GM21526 (cell line): ENCODE results near the gene AKT1S1.

Source experiments
- ATAC-seq: cut with Tn5 transposase; IDR thresholded peaks from one replicate; pipeline ENCODE4 v1.9.1; 2021; ENCODE audit warnings: moderate library complexity; ENCODE audit not compliant: unreplicated experiment, low FRiP score

Gene AKT1S1

GRCh38 chr19:49844138-49845095 lies 32.7 kb downstream of the AKT1S1 start:
- ATAC-seq = no peak

GRCh38 chr19:49843265-49843664 lies 33.9 kb downstream of the AKT1S1 start:
- ATAC-seq = no peak

GRCh38 chr19:49840736-49841249 lies 36.4 kb downstream of the AKT1S1 start:
- no peak for ATAC-seq

GRCh38 chr19:49840321-49840720 lies 36.8 kb downstream of the AKT1S1 start:
- no peak for ATAC-seq

- no peak for ATAC-seq
Measured at GRCh38 chr19:49839713-49840112, 37.4 kb downstream of the AKT1S1 start.

- no peak for ATAC-seq
Measured at GRCh38 chr19:49838885-49839588, 38.1 kb downstream of the AKT1S1 start.

- ATAC-seq = no peak
Measured at GRCh38 chr19:49837425-49837824, 39.7 kb downstream of the AKT1S1 start.

- no peak for ATAC-seq
Measured at GRCh38 chr19:49837009-49837310, 40.2 kb downstream of the AKT1S1 start.

GRCh38 chr19:49836176-49837008 lies 40.8 kb downstream of the AKT1S1 start:
- ATAC-seq = no peak

- ATAC-seq = no peak
Measured at GRCh38 chr19:49835562-49835961, 41.6 kb downstream of the AKT1S1 start.

- ATAC-seq = no peak
Measured at GRCh38 chr19:49833599-49833998, 43.6 kb downstream of the AKT1S1 start.

GRCh38 chr19:49832556-49832955 lies 44.6 kb downstream of the AKT1S1 start:
- no peak for ATAC-seq

- no peak for ATAC-seq
Measured at GRCh38 chr19:49831592-49831991, 45.6 kb downstream of the AKT1S1 start.

GRCh38 chr19:49830766-49831165 lies 46.4 kb downstream of the AKT1S1 start:
- ATAC-seq = no peak

GRCh38 chr19:49829721-49830120 lies 47.4 kb downstream of the AKT1S1 start:
- ATAC-seq = no peak

- no peak for ATAC-seq
Measured at GRCh38 chr19:49829200-49829599, 48.0 kb downstream of the AKT1S1 start.

GRCh38 chr19:49827034-49827433 lies 50.1 kb downstream of the AKT1S1 start:
- ATAC-seq = no peak

GRCh38 chr19:49824662-49825061 lies 52.5 kb downstream of the AKT1S1 start:
- ATAC-seq = no peak

- no peak for ATAC-seq
Measured at GRCh38 chr19:49823472-49823871, 53.7 kb downstream of the AKT1S1 start.

- no peak for ATAC-seq
Measured at GRCh38 chr19:49820125-49820524, 57.0 kb downstream of the AKT1S1 start.
